Ovary (tissue), 3 donors: Measurements from ENCODE around the gene PNMT.

ENCODE experiments used
- CTCF ChIP-seq, 3 donors: fragments of 450-650 bp in 2 of 3; fragments of 200-600 bp in 1 of 3; IDR thresholded peaks; one replicate each; pipeline versions ENCODE4 v1.5.1 to v1.8.0; 2016 to 2022; ENCODE audit warnings: antibody characterized with exemption in 3 of 3, mild to moderate bottlenecking in 1 of 3
- EP300 ChIP-seq: sonication (generic); formaldehyde crosslinking; IDR thresholded peaks from one replicate; pipeline ENCODE4 v1.6.1; 2017; ENCODE audit warnings: antibody characterized with exemption
- POLR2A ChIP-seq: fragments of 450-650 bp; IDR thresholded peaks from one replicate; pipeline ENCODE4 v1.6.1; 2017; ENCODE audit warnings: antibody characterized with exemption, mild to moderate bottlenecking, moderate library complexity
- donor health status: DM: no; HTN: no; CAD: no.

GRCh38 chr17:39694593-39694992, 26.3 kb downstream of the PNMT start:
- TF ChIP-seq CTCF (IDR thresholded peaks at IDR 0.05) (no peak), EP300 (no peak), POLR2A (no peak)
